ENCODE data around the gene CCDC85B.

Gene CCDC85B

GRCh38 chr11:65857853-65858680 lies 32.4 kb upstream of the CCDC85B start, which contains the start of gene CFL1:
CFL1 (minus strand) TSS chr11:65858180; CDS start chr11:65858099, 81 bp downstream.
- DNase-seq (ENCODE audit: low spot score): peak; percentile 88

- no peak for DNase-seq (ENCODE audit: low spot score)
Measured at GRCh38 chr11:65858681-65859087, 31.8 kb upstream of the CCDC85B start.

- DNase-seq (ENCODE audit: low spot score): peak; percentile 91
Measured at GRCh38 chr11:65859095-65859811, 31.2 kb upstream of the CCDC85B start.

GRCh38 chr11:65859812-65860277 lies 30.6 kb upstream of the CCDC85B start:
- no peak for DNase-seq (ENCODE audit: low spot score)

GRCh38 chr11:65860278-65861164 lies 30.0 kb upstream of the CCDC85B start, which contains the start of gene MUS81:
MUS81 (plus strand) TSS chr11:65860433; CDS start chr11:65860754, 321 bp downstream.
- peak; percentile 89 for DNase-seq (ENCODE audit: low spot score)

- no peak for DNase-seq (ENCODE audit: low spot score)
Measured at GRCh38 chr11:65861165-65861505, 29.3 kb upstream of the CCDC85B start.

GRCh38 chr11:65861533-65862183 lies 28.8 kb upstream of the CCDC85B start:
- DNase-seq (ENCODE audit: low spot score): no peak

- DNase-seq (ENCODE audit: low spot score): no peak
Measured at GRCh38 chr11:65862191-65862735, 28.2 kb upstream of the CCDC85B start.

GRCh38 chr11:65862941-65863888 lies 27.3 kb upstream of the CCDC85B start:
- no peak for DNase-seq (ENCODE audit: low spot score)

- no peak for DNase-seq (ENCODE audit: low spot score)
Measured at GRCh38 chr11:65863889-65864705, 26.4 kb upstream of the CCDC85B start.

GRCh38 chr11:65864706-65865471 lies 25.6 kb upstream of the CCDC85B start:
- DNase-seq (ENCODE audit: low spot score): no peak

- DNase-seq (ENCODE audit: low spot score): no peak
Measured at GRCh38 chr11:65865550-65866172, 24.8 kb upstream of the CCDC85B start.

GRCh38 chr11:65866509-65867283 lies 23.8 kb upstream of the CCDC85B start:
- no peak for DNase-seq (ENCODE audit: low spot score)

- no peak for DNase-seq (ENCODE audit: low spot score)
Measured at GRCh38 chr11:65867284-65868071, 23.0 kb upstream of the CCDC85B start.

GRCh38 chr11:65868076-65868667 lies 22.3 kb upstream of the CCDC85B start:
- DNase-seq (ENCODE audit: low spot score): peak; percentile 59

GRCh38 chr11:65868907-65869306 lies 21.6 kb upstream of the CCDC85B start:
- no peak for DNase-seq (ENCODE audit: low spot score)

Data from D341Med (cell line).